NOMO-1 treated with DMSO at 0.1 percent for 48 hours (cell line): Measurements from ENCODE around the gene ZKSCAN4.

Experiments used
- DNase-seq: peaks from one replicate; lab custom pipeline; 2025; ENCODE audit not compliant: unreplicated experiment; lab: John Stamatoyannopoulos, UW

Gene ZKSCAN4

GRCh38 chr6:28252009-28252975 lies at the start of gene ZKSCAN4:
Gene ZKSCAN4 (minus strand): TSS chr6:28252269. CDS start chr6:28251980, 289 bp downstream.
- DNase-seq: peak; percentile 77

- no peak for DNase-seq
Measured at GRCh38 chr6:28296520-28297060, 44.5 kb upstream of the ZKSCAN4 start.

- no peak for DNase-seq
Measured at GRCh38 chr6:28295326-28295725, 43.3 kb upstream of the ZKSCAN4 start.

- DNase-seq: no peak
Measured at GRCh38 chr6:28291573-28291972, 39.5 kb upstream of the ZKSCAN4 start.

GRCh38 chr6:28282926-28283325 lies 30.9 kb upstream of the ZKSCAN4 start:
- no peak for DNase-seq

- peak; percentile 49 for DNase-seq
Measured at GRCh38 chr6:28281288-28282064, 29.4 kb upstream of the ZKSCAN4 start, which contains the start of gene PGBD1. Gene PGBD1 (plus strand): TSS chr6:28281572. CDS start chr6:28283814, 2,242 bp downstream.

GRCh38 chr6:28280595-28281287 lies 28.7 kb upstream of the ZKSCAN4 start:
- no peak for DNase-seq

- DNase-seq: no peak
Measured at GRCh38 chr6:28277746-28278145, 25.7 kb upstream of the ZKSCAN4 start.

- no peak for DNase-seq
Measured at GRCh38 chr6:28274888-28275287, 22.8 kb upstream of the ZKSCAN4 start.

- peak; percentile 6 for DNase-seq
Measured at GRCh38 chr6:28269492-28269891, 17.4 kb upstream of the ZKSCAN4 start.

- DNase-seq: no peak
Measured at GRCh38 chr6:28267695-28268059, 15.6 kb upstream of the ZKSCAN4 start.

- DNase-seq: peak; percentile 72
Measured at GRCh38 chr6:28266962-28267694, 15.1 kb upstream of the ZKSCAN4 start, which contains the start of gene ZSCAN26. Gene ZSCAN26 (plus strand): TSS chr6:28267143. CDS start chr6:28271920, 4,777 bp downstream.

- no peak for DNase-seq
Measured at GRCh38 chr6:28266563-28266961, 14.5 kb upstream of the ZKSCAN4 start.

- DNase-seq: no peak
Measured at GRCh38 chr6:28264834-28265401, 12.8 kb upstream of the ZKSCAN4 start.

- DNase-seq: no peak
Measured at GRCh38 chr6:28263922-28264321, 11.9 kb upstream of the ZKSCAN4 start.

GRCh38 chr6:28258877-28259777 lies 7.1 kb upstream of the ZKSCAN4 start, which contains the start of gene NKAPL:
Gene NKAPL (plus strand): TSS chr6:28259297. CDS start chr6:28259372, 75 bp downstream.
- DNase-seq: no peak

- DNase-seq: no peak
Measured at GRCh38 chr6:28257042-28257441, 5.0 kb upstream of the ZKSCAN4 start.

GRCh38 chr6:28254121-28254519 lies 2.1 kb upstream of the ZKSCAN4 start:
- no peak for DNase-seq

GRCh38 chr6:28251661-28252008 lies 434 bp downstream of the ZKSCAN4 start:
- DNase-seq: no peak
